Measurements from ENCODE around the gene DCBLD1.

The DCBLD1 gene

DNA sequence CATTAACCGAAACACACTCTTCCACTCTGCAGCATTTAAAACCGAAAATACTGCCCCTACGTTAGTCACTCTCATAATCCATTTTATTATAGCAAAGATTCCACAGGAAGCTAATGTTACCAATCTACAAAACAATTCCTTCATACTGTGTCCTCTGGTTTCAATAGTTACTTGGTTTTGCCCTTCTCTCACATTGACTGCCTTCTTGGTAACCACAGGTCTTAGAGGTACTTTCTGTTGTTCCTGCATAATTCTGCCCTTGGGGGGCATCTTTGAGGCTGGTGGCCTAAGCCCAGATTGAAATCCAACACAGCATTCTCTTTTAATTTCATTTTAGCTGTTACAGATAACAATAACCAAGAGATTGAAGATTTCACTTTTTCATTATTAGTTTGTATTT lies 9.8 kb upstream of the DCBLD1 start:
- DNase-seq (ENCODE audit: low read depth in 2 of 2): no peak

DNA sequence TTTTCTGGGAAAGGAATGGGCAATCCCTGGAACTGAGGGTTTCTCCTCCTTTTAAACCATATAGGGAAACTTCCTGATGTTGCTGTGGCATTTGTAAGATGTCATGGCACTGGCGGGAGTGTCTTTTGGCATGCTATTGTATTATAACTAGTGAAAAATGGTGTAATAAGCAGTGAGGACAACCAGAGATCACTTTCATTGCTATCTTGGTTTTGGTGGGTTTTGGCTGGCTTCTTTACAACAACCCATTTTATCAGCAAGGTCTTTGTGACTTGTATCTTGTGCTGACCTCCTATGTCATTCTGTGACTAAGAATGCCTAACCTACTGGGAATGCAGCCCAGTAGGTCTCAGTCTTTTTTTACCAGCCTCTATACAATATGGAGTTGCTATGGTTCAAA lies 9.1 kb upstream of the DCBLD1 start:
- no peak for DNase-seq (ENCODE audit: low read depth in 2 of 2)

DNA sequence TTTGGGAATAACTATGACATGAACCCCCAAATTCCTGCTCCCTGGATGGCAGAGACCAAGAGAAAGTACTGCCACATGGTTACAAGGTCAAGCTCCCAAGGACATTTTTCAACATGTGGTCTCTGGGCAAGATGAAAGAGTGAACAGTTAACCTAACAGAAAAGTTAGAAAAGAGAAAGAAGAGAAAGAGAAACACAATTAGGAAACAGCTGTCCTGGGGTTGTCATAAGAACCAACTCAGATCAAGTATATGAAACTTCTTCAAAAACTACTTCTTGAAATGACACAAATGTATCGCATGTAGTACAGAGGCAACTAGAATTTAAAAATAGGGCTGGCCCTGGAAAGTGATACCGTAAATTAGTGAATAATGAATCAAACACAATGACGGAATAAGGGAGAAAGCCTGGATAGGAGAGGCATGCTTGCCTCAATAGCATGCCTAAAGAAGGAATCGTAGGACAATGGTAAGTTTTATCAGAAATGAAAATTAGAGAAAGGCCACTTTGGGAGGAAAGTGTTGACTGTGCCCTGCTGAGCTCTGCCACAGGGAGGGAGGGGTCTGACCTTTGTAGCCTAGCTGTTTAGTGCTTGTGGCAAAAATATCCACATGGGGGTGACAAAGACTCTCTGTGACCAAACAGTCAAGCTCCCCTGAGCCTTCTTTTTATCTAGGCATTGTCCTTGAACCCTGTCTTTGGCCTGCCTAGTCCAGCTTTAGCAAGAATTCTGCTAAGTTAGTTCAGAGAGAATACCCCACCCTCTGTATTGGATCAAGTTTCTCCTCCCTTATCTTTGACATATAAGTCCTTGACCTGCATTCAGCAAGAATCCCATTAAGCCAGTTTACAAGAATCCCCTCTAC lies 4.3 kb upstream of the DCBLD1 start:
- no peak for DNase-seq (ENCODE audit: low read depth in 2 of 2)

- DNase-seq (ENCODE audit: low read depth in 2 of 2): no peak
Measured at GRCh38 chr6:117478853-117479231, 3.6 kb upstream of the DCBLD1 start.

- DNase-seq (ENCODE audit: low read depth in 2 of 2): no peak
Measured at GRCh38 chr6:117480651-117481050, 1.8 kb upstream of the DCBLD1 start.

DNA sequence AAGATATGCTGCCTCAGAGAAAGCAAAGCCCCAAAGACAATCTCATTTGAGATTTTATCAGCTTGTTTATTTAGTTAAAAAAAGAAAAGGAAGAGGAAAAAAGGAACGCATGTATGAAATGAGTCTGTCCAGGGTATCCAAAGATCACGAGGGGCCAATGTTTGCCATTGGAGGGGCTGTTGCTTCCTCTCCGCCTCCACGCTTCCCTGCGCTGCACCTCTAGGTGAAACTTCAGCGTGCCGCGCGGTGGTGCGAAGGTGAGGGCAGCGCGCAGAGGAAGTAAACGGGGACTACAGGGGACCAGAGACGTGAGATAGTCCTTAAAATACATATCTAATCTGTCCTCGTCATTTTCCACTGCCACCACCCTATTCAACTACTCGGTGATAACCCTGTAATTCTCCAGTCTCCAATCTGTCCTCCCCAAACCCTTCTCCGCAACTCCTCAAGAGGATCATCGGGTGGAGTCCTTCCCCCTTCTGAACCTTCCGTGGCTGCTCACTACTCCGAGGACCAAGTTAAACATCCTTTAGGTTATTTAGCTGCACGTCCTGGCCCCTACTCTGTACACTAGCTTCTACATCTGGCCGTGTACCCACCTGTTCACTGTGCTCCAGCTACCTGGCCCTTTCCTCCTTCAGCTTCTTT lies 1.1 kb upstream of the DCBLD1 start:
- peak in 1 of 2 donors; percentile 23 for DNase-seq (ENCODE audit: low read depth in 2 of 2)

DNA sequence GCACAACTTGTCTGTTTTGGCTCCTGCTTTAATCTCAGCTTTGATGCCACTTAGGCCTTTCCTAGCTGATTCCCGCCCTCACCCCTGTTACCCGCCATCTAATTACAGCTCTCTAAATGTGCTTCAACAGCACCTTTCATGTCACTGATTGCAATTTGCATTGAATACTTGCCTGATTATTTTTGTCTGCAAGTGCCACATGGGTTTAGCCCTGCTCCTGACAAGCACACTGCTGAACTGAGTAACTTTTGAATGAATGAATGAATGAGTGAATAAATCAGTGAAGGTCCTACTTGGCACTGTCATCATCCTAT lies 591 bp upstream of the DCBLD1 start:
- no peak for DNase-seq (ENCODE audit: low read depth in 2 of 2)

DNA sequence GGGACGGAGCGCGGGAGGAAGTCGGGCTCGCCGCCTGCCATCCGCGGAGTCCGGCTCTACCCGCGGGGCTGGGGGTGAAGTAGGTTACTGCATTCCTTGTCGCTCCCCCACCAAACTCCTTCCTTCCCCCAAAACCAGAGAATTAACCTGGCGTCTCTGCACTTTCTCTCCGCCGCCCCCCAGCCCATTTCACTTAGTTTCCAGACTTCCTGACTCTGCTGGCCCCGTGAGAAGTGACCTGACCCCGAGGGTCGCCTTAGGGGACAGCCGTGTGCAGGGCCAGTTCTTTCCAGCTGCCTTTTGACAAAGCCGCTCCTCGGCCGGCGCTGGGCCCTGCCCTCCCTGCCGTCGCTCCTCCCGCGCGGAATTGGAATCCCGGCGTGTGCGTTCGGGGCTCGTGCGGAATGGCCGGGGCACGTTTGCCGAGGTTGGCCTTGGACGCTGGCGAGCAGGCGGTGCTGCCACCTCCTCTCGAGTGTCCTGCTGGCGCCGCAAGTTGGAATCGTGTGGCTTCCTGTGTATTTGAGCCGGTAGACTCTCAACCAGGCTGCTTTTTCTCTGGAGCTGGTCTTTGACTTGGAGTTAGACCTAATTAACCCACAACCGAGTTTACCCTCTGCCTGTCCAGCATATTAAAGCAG lies 650 bp downstream of the DCBLD1 start:
- peak; percentile 3 to 10 for DNase-seq (ENCODE audit: low read depth in 2 of 2)

DNA sequence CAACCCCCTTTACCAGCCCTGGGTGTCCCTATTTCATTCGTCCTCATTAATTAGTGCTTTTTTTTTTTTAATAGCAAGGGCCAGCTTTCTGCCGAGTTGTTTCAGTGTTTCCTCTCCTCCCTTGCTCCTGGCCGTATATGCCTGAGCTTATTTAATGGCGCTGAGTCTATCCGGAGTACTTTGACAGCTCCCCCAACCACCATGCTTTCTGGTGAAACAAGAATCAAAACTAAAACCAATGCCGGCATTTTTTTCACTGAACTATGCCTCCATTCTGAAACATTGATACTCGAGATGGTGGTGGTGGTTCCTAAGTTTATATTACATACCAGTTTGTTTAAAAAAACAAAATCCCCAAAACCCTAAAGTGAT lies 1.2 kb downstream of the DCBLD1 start:
- no peak for DNase-seq (ENCODE audit: low read depth in 2 of 2)

- DNase-seq (ENCODE audit: low read depth in 2 of 2): no peak
Measured at GRCh38 chr6:117484052-117484646, 1.7 kb downstream of the DCBLD1 start.

DNA sequence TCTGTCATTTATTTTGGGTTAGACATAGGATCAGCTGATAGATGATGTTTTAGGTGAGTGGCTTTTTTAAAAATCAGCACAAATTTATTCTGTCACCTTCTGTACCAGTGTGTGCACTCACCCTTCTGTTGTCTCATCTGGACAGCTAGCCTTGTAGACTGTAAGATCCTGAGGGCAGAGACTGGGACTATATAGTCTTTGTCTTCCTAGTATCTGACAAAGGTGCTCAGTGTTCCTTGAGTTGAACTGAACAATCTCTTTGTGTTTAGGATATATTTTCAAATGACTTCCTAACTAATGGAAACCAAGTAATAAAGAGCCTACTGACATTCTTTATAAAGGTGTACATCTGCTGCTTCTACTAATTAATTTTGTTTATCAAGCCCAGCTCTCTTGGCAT lies 3.0 kb downstream of the DCBLD1 start:
- DNase-seq (ENCODE audit: low read depth in 2 of 2): no peak

GRCh38 chr6:117487821-117488220 lies 5.3 kb downstream of the DCBLD1 start:
- DNase-seq (ENCODE audit: low read depth in 2 of 2): no peak

DNA sequence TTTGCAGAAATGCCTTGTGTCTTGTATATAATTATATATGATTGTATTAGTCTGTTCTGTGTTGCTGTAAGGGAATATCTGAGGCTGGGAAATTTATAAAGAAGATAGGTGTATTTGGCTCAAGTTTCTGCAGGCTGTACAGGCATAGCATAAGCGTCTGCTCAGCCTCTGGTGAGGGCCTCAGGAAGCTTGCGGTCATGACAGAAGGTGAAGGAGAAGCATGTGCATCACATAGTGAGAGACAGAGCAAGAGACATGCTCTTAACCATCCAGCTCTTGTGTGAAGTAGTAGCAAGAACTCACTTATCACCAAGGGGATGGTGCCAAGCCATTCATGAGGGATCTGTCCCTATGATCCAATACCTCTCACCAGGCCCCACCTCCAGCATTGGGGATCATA lies 6.5 kb downstream of the DCBLD1 start:
- DNase-seq (ENCODE audit: low read depth in 2 of 2): no peak

- DNase-seq (ENCODE audit: low read depth in 2 of 2): no peak
Measured at GRCh38 chr6:117491916-117492315, 9.4 kb downstream of the DCBLD1 start.

DNA sequence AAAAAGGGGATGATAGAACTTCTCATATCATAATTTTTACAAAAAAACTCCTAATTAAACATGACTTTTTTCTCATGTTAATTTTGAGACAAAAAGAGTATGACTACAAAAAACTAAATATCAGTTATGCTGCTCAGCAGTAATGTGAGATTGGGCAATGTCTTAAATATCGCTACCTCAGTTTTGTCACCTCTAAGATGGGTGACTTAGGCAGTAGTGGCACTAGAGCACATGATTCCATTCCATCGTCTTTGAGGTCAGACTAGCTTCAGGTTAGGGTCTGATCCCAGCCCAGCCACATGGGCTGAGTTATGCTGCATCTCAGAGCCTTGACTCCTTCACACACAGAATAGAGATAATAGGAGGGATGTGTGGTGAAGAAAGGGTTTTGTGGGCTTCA lies 11.0 kb downstream of the DCBLD1 start:
- DNase-seq (ENCODE audit: low read depth in 2 of 2): no peak

DNA sequence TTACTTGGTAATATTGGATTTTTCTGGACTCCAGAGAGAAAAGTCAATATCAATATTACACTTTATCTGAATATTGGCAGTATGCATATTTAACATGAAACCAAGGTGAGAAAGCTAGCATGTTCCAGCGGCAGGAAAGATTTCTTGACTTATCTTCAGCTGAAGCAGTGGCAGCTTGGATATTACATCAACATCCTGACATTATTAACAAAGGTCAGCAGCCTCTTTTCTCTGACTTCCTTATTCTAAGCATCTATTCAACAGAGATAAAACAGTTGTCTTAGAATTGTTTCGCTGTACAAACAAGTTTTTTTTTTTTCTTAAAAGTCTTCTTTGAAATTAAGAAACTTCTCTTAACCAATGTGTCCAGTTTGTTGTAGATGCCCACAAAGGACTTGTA lies 11.8 kb downstream of the DCBLD1 start:
- no peak for DNase-seq (ENCODE audit: low read depth in 2 of 2)

GRCh38 chr6:117494694-117495318 lies 12.3 kb downstream of the DCBLD1 start:
- no peak for DNase-seq (ENCODE audit: low read depth in 2 of 2)

DNA sequence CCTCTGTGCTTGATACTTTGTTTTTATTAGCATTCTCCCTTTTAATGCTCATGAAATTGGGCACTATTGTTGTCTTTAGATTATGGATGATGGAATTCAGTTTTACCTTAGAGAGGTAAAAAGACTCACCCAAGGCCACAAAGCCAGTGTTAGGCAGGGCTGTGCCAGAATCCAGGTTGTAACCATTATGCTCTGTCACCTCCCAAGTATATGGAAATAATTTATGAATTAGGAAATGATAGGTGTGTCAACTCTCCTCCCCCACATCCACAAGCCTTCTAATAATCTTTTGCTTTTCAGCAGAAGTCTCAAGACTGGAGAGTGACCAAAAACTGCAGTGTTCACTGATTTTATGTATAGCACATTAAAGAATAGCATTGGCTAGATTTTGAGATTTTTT lies 13.0 kb downstream of the DCBLD1 start:
- DNase-seq (ENCODE audit: low read depth in 2 of 2): no peak

DNA sequence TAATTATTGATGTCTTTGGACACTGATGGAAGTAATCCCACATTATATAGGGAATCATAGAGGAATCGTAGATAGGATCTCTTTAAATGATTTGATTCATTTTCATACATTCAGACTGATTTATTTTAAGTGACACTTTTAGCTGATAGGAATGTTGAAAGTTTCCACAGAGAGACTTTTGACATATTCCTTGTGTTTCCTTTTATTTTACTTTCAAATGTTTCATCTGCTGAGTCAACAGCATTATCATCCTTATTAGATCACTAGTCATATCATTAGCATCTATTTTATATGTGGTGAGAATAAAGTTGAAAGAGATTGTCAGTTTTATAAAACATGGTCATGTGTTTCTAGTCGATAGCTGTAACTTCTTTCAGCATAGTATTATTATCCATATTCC lies 13.4 kb downstream of the DCBLD1 start:
- no peak for DNase-seq (ENCODE audit: low read depth in 2 of 2)

DNA sequence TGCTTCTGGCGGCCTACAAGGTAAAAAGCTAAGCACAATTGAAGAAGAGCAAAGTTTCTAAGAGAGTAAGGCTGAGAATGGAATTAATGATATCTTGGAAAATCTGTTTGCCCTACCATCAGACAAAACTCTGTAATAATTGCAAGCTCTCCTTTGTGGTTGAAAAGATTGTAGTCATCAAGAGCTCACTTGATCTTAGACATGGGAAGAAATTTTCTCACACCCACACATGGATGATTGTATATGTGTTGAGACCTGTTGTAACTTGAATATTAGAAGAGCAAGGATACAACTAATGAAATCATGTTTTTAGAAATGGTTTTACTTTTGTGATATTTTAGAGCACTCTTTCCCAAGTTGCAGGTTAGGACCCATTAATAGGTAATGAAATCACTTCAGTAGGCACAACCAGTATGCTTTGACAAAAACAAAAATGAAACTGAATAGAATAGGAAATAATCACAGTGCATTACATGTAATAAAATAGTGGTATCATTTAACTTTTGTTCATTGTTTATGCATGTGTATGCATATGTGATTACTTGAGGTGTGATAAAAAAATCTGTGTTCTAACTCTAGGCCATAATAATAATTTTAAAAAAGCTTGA lies 14.0 kb downstream of the DCBLD1 start:
- no peak for DNase-seq (ENCODE audit: low read depth in 2 of 2)

DNA sequence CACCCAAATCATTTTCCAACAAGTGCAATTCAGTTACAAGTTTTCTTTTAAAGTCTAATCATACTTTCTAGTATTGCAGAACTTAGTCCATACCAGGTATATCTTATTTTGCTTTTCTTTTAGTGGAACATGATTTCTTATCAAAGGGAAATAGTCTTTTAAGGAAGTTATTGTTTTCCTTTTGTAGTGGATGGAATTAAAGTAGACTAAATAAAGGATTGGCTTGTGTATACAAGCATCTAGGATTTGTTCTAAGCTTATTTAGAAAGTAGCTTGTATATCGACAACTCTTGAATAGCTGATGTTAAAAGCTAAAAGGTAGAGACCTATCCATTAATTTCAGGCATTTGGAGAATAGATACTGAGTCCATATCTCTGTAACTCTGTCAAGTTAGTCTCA lies 14.8 kb downstream of the DCBLD1 start:
- no peak for DNase-seq (ENCODE audit: low read depth in 2 of 2)

DNA sequence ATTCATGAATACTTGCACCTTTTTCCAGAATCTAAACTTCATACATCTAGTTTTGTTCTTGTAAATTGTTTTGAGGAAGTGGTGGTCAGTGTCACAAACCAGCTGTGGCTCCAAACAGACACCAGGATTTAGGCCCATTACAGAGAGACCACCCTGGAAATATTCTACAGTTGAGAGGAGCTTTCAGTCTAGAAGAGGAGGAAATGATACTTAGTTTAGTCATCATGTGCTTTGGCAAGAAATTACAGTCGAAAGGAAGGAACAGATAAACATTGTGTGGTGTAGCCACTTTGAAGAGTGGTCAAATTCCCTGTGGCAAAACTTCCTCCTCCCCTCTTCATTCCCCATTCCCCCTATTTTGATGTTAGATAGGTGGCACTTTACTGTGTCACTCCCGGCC lies 15.7 kb downstream of the DCBLD1 start:
- no peak for DNase-seq (ENCODE audit: low read depth in 2 of 2)

Data from stimulated activated CD8-positive, alpha-beta memory T cell treated with anti-CD3 and anti-CD28 coated beads, Interleukin-2, amount 100 ng/mL, for 48 hours (primary cell).